Ishikawa (cell line): ENCODE data around the gene YTHDF1.

Experiments
- CEBPB ChIP-seq: IDR thresholded peaks from 2 replicates; pipeline ENCODE4 v1.6.1; 2012
- CREB1 ChIP-seq: IDR thresholded peaks from 2 replicates; pipeline ENCODE4 v1.6.1; 2012; ENCODE audit warnings: low read depth
- EGR1 ChIP-seq: IDR thresholded peaks from 2 replicates; pipeline ENCODE4 v1.6.1; 2012
- EP300 ChIP-seq: IDR thresholded peaks from 2 replicates; pipeline ENCODE4 v1.6.1; 2012; ENCODE audit warnings: borderline replicate concordance
- FOXM1 ChIP-seq: IDR thresholded peaks from 2 replicates; pipeline ENCODE4 v1.6.1; 2012; ENCODE audit warnings: low read depth, borderline replicate concordance
- NFIC ChIP-seq: IDR thresholded peaks from 2 replicates; pipeline ENCODE4 v1.6.1; 2012
- RAD21 ChIP-seq: IDR thresholded peaks from 2 replicates; pipeline ENCODE4 v1.6.1; 2012; ENCODE audit warnings: low read depth
- TAF1 ChIP-seq: IDR thresholded peaks from 2 replicates; pipeline ENCODE4 v1.6.1; 2012; ENCODE audit warnings: low read depth, mild to moderate bottlenecking
- TCF12 ChIP-seq: IDR thresholded peaks from 2 replicates; pipeline ENCODE4 v1.6.1; 2012; ENCODE audit warnings: low read depth
- TEAD4 ChIP-seq: IDR thresholded peaks from 2 replicates; pipeline ENCODE4 v1.6.1; 2012
- YY1 ChIP-seq: IDR thresholded peaks from 2 replicates; pipeline ENCODE4 v1.6.1; 2012; ENCODE audit warnings: low read depth
- ZBTB7A ChIP-seq: IDR thresholded peaks from 2 replicates; pipeline ENCODE4 v1.6.1; 2012; ENCODE audit warnings: low read depth
- TF ChIP-seq, protein P1 (sequence below): IDR thresholded peaks from 2 replicates; pipeline ENCODE4 v1.6.1; 2012
- TF ChIP-seq, protein P2 (sequence below): IDR thresholded peaks from 2 replicates; pipeline ENCODE4 v1.6.1; 2012
- TF ChIP-seq, protein P3 (sequence below): IDR thresholded peaks from 2 replicates; pipeline ENCODE4 v1.6.1; 2012; ENCODE audit warnings: low read depth, mild to moderate bottlenecking

The YTHDF1 gene

DNA sequence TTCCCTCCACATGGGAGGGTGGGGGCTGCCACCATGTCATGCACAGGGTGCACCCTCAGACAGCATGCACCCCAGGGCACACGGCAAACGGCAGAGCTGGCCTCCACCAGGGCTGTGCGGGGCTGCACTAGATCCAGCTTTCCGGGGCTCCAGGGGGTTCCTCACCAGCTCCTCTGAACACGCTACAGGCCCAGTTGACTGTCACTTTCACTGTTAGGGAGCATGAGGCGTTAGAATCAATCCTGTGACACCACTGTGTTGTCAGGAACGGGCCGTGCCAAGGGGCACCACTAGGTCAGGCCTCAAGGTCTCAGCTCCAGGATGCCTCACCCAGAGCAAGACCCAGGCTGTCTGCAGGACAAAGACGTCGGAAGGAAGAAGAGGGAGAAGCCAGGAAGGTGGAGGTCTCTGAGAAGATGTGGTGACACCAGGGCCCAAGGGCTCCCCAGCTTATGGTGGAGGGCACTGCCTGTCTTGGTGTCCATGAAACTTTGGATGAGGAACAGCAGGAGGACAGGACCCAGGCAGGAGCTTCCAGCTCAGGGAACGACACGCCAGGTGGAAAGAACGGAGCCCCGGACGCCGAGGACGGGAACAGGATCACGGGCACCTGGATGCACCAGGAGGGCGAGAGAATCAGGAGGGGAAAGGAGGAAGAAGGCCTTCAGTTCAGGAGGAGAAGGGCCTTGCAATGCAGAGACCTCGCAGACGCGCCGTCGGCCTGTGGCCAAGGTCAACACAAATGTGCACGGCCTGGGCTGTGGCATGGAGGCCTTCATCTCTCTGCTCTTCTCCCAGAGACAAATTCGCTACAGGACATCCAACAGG is 49.5 kb downstream of the YTHDF1 start:
- TF ChIP-seq CEBPB = no peak
- TF ChIP-seq RAD21 = no peak
- TF ChIP-seq EP300 = no peak
- no peak for TF ChIP-seq YY1
- TF ChIP-seq NFIC = no peak
- TF ChIP-seq CREB1 = no peak
- TF ChIP-seq TEAD4 = no peak

DNA sequence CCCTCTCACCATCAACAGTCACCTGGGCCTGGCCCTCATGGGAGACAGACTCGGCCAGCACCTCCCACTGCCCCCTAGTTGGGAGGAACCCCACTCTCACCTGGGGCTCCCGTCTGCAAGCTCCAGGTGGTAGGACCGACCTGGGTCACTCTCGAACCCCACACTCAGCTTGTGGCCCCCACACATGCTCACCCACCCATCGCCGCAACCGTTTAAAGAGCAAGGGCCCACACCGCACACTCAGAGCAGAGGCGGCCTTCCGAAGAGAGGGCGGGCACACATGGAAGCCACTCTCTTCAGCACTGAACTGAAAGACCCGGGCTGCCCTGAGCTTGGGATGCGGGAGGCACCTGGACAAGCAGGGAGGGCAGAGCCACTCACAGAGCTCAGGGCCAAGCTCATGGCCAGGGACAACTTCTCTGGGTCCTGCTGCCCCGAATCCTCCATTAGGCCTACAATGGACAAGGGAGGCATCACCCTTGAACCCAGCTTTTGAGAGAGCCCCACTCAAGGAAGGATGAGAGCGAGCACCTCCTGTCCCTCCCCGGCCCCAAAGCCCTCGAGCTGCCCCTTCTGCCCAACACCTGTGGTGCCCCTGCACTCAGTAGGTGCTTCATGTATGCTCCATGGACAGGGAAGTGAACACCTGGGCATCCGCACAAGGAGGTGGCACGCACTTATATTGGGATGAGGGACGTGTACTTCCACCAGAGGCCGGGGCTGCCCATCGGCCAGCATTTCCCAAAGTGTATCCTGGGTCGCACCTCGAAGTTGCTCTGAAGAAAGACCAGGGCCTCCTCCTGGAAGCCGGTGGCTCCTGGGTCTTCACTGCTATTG is 50.4 kb downstream of the YTHDF1 start:
- TF ChIP-seq CREB1 = no peak
- TF ChIP-seq, protein P1, sequence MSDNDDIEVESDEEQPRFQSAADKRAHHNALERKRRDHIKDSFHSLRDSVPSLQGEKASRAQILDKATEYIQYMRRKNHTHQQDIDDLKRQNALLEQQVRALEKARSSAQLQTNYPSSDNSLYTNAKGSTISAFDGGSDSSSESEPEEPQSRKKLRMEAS = no peak
- no peak for TF ChIP-seq NFIC
- no peak for TF ChIP-seq TAF1
- TF ChIP-seq RAD21 = no peak
- no peak for TF ChIP-seq ZBTB7A
- TF ChIP-seq TEAD4 = no peak
- TF ChIP-seq, protein P2, sequence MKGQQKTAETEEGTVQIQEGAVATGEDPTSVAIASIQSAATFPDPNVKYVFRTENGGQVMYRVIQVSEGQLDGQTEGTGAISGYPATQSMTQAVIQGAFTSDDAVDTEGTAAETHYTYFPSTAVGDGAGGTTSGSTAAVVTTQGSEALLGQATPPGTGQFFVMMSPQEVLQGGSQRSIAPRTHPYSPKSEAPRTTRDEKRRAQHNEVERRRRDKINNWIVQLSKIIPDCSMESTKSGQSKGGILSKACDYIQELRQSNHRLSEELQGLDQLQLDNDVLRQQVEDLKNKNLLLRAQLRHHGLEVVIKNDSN = no peak
- TF ChIP-seq CEBPB = no peak
- TF ChIP-seq FOXM1 = no peak
- no peak for TF ChIP-seq TCF12
- TF ChIP-seq EP300 = no peak
- no peak for TF ChIP-seq YY1
- TF ChIP-seq EGR1 = no peak
- TF ChIP-seq, protein P3, sequence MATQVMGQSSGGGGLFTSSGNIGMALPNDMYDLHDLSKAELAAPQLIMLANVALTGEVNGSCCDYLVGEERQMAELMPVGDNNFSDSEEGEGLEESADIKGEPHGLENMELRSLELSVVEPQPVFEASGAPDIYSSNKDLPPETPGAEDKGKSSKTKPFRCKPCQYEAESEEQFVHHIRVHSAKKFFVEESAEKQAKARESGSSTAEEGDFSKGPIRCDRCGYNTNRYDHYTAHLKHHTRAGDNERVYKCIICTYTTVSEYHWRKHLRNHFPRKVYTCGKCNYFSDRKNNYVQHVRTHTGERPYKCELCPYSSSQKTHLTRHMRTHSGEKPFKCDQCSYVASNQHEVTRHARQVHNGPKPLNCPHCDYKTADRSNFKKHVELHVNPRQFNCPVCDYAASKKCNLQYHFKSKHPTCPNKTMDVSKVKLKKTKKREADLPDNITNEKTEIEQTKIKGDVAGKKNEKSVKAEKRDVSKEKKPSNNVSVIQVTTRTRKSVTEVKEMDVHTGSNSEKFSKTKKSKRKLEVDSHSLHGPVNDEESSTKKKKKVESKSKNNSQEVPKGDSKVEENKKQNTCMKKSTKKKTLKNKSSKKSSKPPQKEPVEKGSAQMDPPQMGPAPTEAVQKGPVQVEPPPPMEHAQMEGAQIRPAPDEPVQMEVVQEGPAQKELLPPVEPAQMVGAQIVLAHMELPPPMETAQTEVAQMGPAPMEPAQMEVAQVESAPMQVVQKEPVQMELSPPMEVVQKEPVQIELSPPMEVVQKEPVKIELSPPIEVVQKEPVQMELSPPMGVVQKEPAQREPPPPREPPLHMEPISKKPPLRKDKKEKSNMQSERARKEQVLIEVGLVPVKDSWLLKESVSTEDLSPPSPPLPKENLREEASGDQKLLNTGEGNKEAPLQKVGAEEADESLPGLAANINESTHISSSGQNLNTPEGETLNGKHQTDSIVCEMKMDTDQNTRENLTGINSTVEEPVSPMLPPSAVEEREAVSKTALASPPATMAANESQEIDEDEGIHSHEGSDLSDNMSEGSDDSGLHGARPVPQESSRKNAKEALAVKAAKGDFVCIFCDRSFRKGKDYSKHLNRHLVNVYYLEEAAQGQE = no peak

DNA sequence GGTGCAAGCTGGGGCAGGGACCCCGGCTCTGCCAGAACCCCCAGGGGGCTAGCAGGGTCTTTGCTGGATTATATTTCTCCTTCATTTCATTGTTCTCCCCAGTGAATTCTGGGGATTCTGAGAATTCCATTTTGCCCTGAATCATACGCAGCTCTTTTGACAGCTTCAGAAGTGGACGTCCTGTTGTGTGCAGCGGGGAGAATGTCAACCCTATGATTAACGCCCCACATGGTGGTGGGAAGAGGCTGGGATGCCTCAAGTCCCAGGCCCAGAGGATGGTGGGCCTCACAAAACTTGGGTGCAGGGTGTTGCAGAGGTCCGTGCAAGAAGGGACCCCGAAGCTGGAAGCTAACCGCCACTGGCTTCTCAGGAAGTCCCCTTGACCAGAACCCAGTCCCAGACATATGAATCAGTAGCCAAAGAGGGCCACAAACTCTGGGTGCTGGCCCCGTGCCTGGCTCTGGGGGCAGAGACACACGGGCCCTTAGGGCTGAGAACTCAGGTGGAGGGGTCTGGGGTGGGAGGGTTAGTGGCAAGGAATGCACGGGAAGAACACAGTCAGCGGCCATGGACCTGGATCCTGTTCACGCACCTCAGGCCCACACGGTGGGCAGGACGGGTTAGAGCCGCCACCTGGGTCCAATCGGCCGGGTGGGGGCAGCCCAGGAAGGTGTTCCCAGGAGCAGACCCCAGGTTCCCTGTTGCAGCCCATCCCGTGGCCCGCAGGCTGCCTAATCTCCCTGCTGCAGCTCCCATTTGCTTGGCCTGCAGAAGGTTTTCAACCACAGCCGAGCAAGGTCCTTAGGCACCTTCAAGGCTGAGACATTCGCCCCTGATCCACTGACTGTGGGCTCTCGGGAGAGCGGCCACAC is 51.2 kb downstream of the YTHDF1 start:
- TF ChIP-seq, protein P3 = no peak
- TF ChIP-seq, protein P1 = no peak
- TF ChIP-seq ZBTB7A (no peak), RAD21 (no peak), TAF1 (no peak), EGR1 (no peak)
- TF ChIP-seq, protein P2 = no peak

DNA sequence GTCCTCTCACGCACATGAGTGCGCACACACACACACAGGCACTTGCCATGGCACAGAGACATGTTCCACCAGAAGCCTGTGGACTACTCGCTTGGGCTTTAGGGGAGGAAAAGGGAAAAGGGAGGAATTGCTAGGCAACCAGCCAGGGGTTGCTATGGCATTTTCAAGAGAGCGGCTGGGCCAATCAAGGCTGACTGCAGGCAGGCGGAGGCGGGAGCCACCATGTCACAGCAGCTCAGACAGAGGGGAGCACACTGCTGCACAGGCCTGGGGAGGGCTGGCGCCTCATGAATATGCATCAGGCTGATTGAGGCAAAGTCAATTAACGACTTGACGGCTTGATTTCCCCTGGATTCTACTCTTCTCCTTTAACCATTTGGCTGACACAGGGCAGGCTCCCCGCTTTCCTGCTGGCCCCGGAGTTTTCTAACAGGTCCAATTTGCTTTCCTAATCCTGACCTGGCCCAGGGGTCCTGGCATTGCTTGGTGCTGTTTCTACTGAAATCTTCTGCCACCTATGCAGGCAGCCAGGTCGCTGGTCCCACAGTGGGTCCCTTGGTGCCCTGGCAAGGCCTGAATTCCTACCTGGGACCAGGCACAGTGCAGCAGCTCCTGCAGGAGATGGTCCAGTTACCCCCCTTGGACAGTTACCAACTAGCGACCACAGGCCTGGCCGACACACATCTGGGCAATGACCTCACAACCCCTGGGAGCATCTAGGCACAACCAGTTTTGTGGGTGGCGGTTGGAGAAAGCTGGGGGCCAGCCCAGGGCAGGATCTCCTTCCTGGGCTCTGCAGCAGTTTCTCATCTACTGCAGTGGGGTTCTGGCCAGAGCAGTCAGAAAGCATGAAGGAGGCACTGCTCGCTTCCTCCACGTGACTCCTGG is 52.1 kb downstream of the YTHDF1 start:
- no peak for TF ChIP-seq TEAD4
- TF ChIP-seq ZBTB7A = no peak
- TF ChIP-seq YY1 = no peak
- TF ChIP-seq CREB1 = no peak
- TF ChIP-seq, protein P1 = no peak
- no peak for TF ChIP-seq FOXM1
- TF ChIP-seq CEBPB = no peak
- TF ChIP-seq EGR1 = no peak
- TF ChIP-seq, protein P3 = no peak
- no peak for TF ChIP-seq EP300
- no peak for TF ChIP-seq RAD21
- no peak for TF ChIP-seq NFIC
- TF ChIP-seq, protein P2 = no peak
- TF ChIP-seq TAF1 = no peak
- no peak for TF ChIP-seq TCF12
